Memory B cell (primary cell): ENCODE data around the gene PHAF1.

Source experiments
- ATAC-seq: fragments of 150-1000 bp; cut with Tn5 transposase; 2 replicates; pipeline ENCODE4 v1.10.0; 2021; ENCODE audit warnings: low read depth, mild to moderate bottlenecking, moderate library complexity
- DNase-seq, 2 donors: peaks; one replicate each; pipeline ENCODE4 v3.0.0; 2022; ENCODE audit warnings: low spot score in 2 of 2
- H3K27ac Mint-ChIP-seq: one replicate; pipeline ENCODE4 v1.8.0; 2022; ENCODE audit warnings: mild to moderate bottlenecking, moderate library complexity, mixed read lengths
- H3K27me3 Mint-ChIP-seq: one replicate; pipeline ENCODE4 v1.8.0; 2022; ENCODE audit warnings: mixed read lengths
- H3K36me3 Mint-ChIP-seq: one replicate; pipeline ENCODE4 v1.8.0; 2022; ENCODE audit warnings: mild to moderate bottlenecking, mixed read lengths
- H3K4me1 Mint-ChIP-seq: one replicate; pipeline ENCODE4 v1.8.0; 2022; ENCODE audit warnings: mixed read lengths
- H3K4me3 Mint-ChIP-seq: one replicate; pipeline ENCODE4 v1.8.0; 2022; ENCODE audit warnings: mild to moderate bottlenecking, moderate library complexity, mixed read lengths
- H3K9me3 Mint-ChIP-seq: one replicate; pipeline ENCODE4 v1.8.0; 2022; ENCODE audit warnings: mixed read lengths

The PHAF1 gene

DNA sequence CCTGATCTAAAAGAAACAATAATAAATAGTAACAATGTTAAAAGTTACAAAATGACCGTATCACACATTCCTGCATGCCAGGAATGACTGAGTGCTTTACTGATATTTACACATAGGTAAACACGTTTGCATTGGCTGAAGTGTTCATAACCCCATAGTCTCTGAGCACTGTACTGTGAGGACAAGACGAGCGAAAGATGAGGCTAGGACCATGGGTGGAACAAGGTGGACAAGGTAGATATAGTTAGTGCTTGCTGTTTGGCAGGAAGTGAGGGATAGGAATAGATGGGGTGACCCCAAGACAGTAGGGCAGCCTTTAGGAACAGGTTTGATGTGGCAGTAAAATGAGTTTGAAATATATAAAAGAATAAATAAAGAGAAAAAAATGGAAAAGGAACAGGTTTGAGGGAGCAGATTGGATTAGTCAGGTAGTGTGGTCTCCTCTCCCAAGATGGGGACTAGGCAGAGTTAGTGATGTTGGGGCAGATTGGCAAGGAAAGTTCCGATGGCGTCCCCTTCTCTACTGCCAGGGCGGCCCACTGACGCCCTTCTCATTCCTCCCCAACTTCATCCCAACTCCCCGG is 81.8 kb downstream of the PHAF1 start:
- Mint-ChIP-seq H3K36me3 (peaks cover 8% of the 10 kb centered on the region), H3K27me3 (peaks cover 1% of the 10 kb centered on the region), H3K4me1 (peaks cover 24% of the 10 kb centered on the region), H3K27ac (peak overlapping the region; percentile 87), H3K9me3 (no peaks in the 10 kb centered on the region), H3K4me3 (peak overlapping the region; percentile 92)
- DNase-seq: no peak
- no peak for ATAC-seq

DNA sequence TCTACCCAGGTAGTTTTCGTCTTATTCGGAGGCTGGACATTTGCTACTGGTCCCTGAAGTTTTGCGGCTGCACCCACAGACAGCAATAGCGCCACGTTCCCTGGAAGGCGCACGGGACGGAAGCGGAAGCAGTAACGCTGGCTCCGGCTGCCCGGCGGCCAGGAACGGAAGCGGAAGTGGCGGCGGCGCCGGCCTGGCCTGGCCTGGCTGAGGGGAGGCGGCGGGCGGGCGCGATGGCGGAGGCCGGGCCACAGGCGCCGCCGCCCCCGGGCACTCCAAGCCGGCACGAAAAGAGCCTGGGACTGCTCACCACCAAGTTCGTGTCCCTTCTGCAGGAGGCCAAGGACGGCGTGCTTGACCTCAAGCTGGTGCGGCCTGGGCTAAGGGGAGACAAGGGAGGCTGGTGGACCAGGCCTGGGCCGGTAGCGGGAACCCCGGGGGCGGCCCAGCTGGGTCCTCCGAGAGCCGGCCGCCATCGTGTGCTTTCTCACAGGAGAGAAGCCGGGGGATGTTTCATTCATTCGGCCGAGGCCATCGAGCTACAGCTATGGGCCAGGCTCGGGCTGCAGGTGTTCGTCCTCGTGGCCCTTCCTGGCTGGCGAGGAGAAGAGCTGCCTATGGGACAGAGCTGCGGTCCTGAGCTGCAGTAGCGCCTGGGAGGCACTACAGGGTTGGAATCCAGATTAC is 82.4 kb downstream of the PHAF1 start, which contains the start of gene E2F4:
E2F4 (plus strand) TSS at position 161 of the 687 bp plus-strand sequence; CDS start at position 234, 73 bp downstream.
- Mint-ChIP-seq H3K4me1 (peaks cover 27% of the 10 kb centered on the region), H3K36me3 (peaks cover 14% of the 10 kb centered on the region), H3K27ac (peak within 1 kb of the TSS; percentile 87), H3K27me3 (peaks cover 1% of the 10 kb centered on the region), H3K9me3 (no peaks in the 10 kb centered on the region), H3K4me3 (peak within 1 kb of the TSS; percentile 92)
- peak; percentile 81 to 83 for DNase-seq
- ATAC-seq: peak; percentile 99

DNA sequence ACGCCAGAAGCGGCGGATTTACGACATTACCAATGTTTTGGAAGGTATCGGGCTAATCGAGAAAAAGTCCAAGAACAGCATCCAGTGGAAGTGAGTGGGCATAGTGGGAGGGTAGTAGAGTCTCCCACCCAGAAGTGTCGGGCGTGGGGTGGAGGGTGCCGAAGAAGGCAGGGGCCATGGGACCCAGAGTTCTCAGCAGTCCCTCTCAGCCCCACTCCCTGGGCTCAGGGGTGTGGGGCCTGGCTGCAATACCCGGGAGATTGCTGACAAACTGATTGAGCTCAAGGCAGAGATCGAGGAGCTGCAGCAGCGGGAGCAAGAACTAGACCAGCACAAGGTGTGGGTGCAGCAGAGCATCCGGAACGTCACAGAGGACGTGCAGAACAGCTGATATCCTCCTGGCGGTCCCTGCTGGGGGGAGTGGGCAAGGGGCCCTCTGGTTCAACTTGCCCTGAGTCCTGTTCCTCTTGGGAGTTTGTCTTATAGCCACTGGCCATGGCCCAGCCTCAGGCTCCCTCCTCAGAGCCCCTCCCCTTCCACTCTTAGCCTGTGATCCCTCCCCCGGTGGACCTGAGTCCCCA is 83.1 kb downstream of the PHAF1 start:
- Mint-ChIP-seq H3K27ac (peak overlapping the region; percentile 87), H3K4me3 (peak overlapping the region; percentile 92), H3K4me1 (peaks cover 27% of the 10 kb centered on the region), H3K9me3 (no peaks in the 10 kb centered on the region), H3K36me3 (peaks cover 14% of the 10 kb centered on the region), H3K27me3 (peaks cover 1% of the 10 kb centered on the region)
- DNase-seq: no peak
- ATAC-seq: no peak

DNA sequence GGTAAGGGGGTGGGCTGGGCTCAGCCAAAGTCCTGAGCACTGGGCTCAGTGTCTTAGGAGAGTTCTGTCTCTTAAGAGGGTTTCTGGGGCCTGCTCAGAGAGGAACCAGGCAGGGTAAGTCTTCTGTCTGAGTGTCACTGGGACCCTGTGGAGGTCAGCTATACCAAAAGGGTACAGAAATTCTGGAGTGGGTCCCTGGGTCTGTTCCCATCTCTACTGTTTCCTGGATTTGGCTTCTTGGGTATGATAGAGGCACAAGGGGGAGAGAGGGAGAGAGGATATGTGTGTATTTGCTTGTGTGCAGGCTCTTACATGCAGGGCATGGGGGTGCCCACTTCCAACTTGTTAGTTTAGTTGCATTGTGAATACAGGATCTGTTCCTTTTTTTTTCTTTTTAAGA is 83.8 kb downstream of the PHAF1 start:
- Mint-ChIP-seq H3K27ac (peak overlapping the region; percentile 20), H3K4me3 (peak overlapping the region; percentile 92), H3K36me3 (peaks cover 16% of the 10 kb centered on the region), H3K9me3 (no peaks in the 10 kb centered on the region), H3K4me1 (peaks cover 29% of the 10 kb centered on the region), H3K27me3 (no peaks in the 10 kb centered on the region)
- ATAC-seq (no peak), DNase-seq (no peak)

DNA sequence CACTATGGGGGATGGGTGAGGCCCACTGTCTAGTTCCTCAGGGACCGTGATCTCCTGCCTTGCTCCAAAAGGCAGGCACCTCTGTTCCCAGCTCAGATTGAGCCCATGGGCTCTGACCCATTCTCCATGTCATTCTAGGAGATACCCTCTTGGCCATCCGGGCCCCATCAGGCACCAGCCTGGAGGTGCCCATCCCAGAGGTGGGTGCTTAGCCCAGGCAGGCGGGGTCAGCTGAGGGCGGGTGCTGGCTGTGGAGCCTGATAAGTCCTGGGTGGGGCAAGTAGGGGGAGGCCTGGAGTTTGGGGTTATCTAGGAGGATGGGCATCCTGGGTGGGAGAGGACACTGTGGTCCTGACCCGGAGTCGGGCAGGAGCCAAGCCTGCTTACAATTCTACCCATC is 84.5 kb downstream of the PHAF1 start:
- no peak for ATAC-seq
- H3K4me1 Mint-ChIP-seq: peaks cover 29% of the 10 kb centered on the region
- H3K27me3 Mint-ChIP-seq: no peaks in the 10 kb centered on the region

DNA sequence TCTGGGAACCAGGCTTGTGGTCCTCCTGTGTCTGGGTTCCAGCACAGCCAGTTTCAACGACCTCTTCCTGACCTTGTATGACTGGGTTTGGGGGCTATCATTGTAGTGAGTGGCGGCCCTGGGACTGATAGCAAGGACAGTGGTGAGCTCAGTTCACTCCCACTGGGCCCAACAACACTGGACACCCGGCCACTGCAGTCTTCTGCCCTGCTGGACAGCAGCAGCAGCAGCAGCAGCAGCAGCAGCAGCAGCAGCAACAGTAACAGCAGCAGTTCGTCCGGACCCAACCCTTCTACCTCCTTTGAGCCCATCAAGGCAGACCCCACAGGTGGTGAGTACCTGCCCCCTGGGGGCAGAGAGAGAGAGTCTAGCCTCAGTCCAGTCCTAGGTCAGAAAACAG is 85.9 kb downstream of the PHAF1 start:
- Mint-ChIP-seq H3K4me3 (no peak overlapping the region), H3K36me3 (peaks cover 20% of the 10 kb centered on the region), H3K27ac (no peak overlapping the region), H3K9me3 (no peaks in the 10 kb centered on the region), H3K4me1 (peaks cover 31% of the 10 kb centered on the region), H3K27me3 (no peaks in the 10 kb centered on the region)
- DNase-seq (no peak), ATAC-seq (no peak)

More for the DNA sequence above, 84.5 kb downstream of the PHAF1 start:
- H3K4me3 Mint-ChIP-seq: no peak overlapping the region
- no peak for DNase-seq
- peaks cover 16% of the 10 kb centered on the region for H3K36me3 Mint-ChIP-seq
- no peaks in the 10 kb centered on the region for H3K9me3 Mint-ChIP-seq
- H3K27ac Mint-ChIP-seq: no peak overlapping the region

DNA sequence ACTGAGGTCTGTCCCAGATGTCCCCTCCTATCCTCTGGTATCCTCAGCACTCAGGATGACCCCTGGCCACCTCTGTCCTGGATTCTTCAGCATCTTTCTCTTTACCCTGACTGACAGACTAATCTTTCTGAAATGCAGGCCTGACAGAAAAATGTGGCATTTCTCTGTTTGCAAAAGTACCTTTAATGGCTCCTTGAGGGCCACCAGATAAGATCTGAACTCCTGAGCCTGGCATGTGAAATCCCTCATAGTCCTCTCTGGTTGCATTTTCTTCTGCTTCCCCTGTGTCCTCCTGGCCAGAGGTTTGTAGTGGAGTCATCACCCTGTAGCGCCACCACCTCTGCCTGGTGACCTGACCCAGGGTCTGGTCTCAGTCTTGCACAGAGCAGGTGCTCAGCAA is 87.1 kb downstream of the PHAF1 start:
- no peaks in the 10 kb centered on the region for H3K9me3 Mint-ChIP-seq
- H3K27me3 Mint-ChIP-seq: no peaks in the 10 kb centered on the region
- no peak overlapping the region for H3K27ac Mint-ChIP-seq
- H3K36me3 Mint-ChIP-seq: peaks cover 22% of the 10 kb centered on the region
- DNase-seq: no peak
- no peak overlapping the region for H3K4me3 Mint-ChIP-seq
- no peak for ATAC-seq
- peaks cover 25% of the 10 kb centered on the region for H3K4me1 Mint-ChIP-seq

DNA sequence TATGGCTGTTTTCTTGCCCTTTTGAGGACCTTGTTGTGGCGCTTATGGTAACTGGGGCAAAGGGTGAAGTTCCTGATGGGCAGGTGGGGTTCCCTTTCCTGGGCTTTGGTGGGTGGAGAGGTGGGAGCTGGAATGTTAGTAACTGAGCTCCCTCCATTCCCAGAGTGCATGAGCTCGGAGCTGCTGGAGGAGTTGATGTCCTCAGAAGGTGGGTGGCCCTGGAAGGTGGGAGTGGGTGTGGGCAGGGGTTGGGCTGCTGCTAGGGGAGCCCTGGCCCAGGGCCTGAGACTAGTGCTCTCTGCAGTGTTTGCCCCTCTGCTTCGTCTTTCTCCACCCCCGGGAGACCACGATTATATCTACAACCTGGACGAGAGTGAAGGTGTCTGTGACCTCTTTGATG is 88.0 kb downstream of the PHAF1 start:
- Mint-ChIP-seq H3K27me3 (no peaks in the 10 kb centered on the region), H3K4me1 (peaks cover 22% of the 10 kb centered on the region), H3K9me3 (no peaks in the 10 kb centered on the region), H3K36me3 (peaks cover 22% of the 10 kb centered on the region), H3K4me3 (no peak overlapping the region), H3K27ac (no peak overlapping the region)
- ATAC-seq (no peak), DNase-seq (no peak)
